ENCODE measurements around the gene TSPAN4.

The TSPAN4 gene

DNA sequence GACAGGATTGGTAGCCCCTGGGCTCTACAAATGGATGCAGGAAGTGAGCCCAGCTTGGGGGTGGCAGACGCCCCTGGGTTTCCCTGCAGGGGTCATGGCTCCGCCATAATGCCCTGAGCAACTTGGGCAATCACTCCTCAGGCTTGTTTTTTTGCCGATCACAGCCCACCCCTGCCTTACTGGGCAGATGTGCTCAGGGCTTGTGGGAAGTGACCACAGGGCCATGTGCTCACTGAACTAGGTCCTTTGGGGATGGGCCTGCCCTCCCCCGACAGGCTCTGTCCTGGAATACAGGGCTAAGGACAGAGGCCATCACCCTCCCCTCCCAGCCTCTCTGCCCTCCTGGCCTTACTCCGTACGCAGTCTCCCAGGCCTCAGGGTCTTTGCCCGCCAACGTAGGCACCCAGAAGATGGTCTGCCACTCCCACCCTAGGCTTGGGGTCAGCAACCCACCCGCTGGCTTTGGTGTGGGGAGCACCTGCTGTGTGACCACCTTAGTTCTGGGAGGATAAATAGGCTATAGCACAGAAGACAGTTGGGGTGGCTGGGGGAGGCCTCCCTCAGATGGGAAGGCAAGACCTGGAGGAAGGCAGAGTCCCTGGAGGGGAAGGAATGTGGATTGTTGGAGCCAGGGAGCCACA is 29.1 kb upstream of the TSPAN4 start:
- no peaks in the 10 kb centered on the region for H3K9me3 Mint-ChIP-seq
- no peak overlapping the region for H3K4me3 Mint-ChIP-seq
- peaks cover 22% of the 10 kb centered on the region for H3K36me3 Mint-ChIP-seq (ENCODE audit: low read depth)
- no peaks in the 10 kb centered on the region for H3K27me3 Mint-ChIP-seq (ENCODE audit: low read depth)
- no peak overlapping the region for H3K27ac Mint-ChIP-seq
- peaks cover 15% of the 10 kb centered on the region for H3K4me1 Mint-ChIP-seq (ENCODE audit: low read depth)

DNA sequence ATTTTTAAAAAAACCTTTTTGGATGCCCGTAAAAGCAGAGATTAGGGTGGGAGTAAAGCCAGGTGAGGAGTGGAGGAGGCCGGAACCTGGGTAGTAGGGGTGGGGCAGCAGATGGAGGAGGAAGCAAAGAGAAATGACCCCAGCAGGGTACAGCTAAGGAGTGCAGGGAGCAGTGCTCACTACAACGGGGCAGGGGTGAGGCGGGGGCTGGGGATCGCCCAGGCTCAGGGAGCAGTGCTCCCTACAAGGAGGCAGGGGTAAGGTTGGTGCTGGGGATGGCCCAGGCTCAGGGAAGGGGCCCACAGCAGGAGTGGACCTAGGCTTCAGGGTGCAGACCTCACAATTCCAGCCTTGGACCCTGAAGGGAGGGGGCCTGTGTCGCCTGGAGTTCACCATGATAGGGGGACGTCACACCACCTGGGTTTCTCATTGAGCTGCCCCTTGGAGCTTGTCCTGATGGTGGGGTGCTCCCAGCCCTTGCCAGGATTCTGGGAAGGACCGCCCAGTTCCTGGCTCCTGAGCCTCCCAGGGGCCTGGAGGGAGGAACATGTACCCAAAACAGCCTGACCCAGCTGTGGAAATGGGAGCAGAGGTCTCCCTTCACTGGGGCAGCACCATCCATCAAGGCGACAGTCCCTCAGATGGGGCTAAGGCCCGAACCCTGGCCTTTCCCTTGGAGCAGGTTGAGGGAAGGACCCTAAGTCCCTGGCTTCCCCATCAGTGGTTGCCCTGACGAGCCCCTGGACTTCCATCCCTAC is 26.8 kb upstream of the TSPAN4 start:
- no peak overlapping the region for H3K27ac Mint-ChIP-seq
- H3K4me1 Mint-ChIP-seq (ENCODE audit: low read depth), result peaks cover 7% of the 10 kb centered on the region
- H3K4me3 Mint-ChIP-seq, result no peak overlapping the region
- H3K9me3 Mint-ChIP-seq, result no peaks in the 10 kb centered on the region
- peaks cover 21% of the 10 kb centered on the region for H3K36me3 Mint-ChIP-seq (ENCODE audit: low read depth)
- H3K27me3 Mint-ChIP-seq (ENCODE audit: low read depth), result no peaks in the 10 kb centered on the region

DNA sequence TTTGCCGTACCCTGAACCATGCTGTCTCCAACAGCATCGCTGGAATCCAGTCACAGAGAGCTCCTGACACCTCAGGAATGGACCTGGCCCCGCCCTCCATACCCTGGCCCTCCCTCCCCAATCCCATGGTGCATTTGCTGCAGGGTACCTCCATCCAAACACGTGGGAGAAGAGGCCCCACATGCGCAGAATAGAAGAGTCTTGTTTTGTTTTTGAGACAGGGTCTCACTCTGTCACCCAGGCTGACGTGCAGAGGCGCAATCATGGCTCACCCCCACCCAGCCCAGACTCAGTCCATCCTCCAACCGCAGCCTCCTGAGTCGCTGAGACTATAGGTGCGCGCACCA is 26.2 kb upstream of the TSPAN4 start:
- Mint-ChIP-seq H3K4me1 (ENCODE audit: low read depth) (peaks cover 7% of the 10 kb centered on the region), H3K27me3 (ENCODE audit: low read depth) (no peaks in the 10 kb centered on the region), H3K27ac (no peak overlapping the region), H3K36me3 (ENCODE audit: low read depth) (peaks cover 16% of the 10 kb centered on the region), H3K4me3 (no peak overlapping the region), H3K9me3 (no peaks in the 10 kb centered on the region)

DNA sequence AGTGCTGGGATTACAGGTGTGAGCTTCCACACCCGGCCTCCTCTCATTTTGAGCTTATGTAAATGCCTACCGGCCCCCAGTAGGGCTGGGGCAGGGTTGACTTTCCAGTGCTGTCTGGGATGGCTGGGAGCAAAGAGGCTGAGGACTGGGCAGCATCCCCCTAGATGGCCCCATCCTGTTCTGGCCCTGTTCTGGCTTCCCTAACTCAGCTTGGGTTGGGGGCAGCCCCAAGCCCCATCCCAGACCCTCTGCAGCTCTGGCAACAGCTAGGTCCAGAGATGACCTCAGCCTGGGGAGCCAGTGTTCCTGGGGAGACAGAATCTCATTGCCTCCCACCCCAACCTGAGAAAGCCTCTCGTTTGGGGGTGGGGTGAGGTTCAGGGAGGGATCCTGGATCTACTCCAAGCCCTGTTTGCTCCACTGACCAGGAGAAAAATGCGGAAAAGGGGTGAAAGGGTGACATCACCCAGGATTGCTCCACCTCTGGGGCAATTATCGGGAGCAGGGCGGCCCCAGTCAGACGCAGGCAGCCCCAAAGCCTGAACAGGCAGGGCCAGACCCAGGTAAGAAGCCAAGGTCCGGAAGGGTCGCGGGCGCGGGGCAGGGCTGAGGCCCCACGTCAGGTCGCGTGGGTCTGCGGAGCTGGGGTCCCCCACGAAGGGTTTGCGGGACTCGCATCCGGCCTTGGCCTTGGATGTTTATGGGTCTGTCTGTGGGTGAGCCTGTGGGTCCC is 24.1 kb upstream of the TSPAN4 start, which contains the start of gene PNPLA2:
PNPLA2 (plus strand) TSS at position 519 of the 733 bp plus-strand sequence. CDS start 805 bp downstream, outside the sequence.
- Mint-ChIP-seq H3K36me3 (ENCODE audit: low read depth) (peaks cover 3% of the 10 kb centered on the region), H3K27me3 (ENCODE audit: low read depth) (no peaks in the 10 kb centered on the region), H3K4me3 (peak within 1 kb of the TSS; percentile 84), H3K4me1 (ENCODE audit: low read depth) (peaks cover 7% of the 10 kb centered on the region), H3K27ac (peak within 1 kb of the TSS; percentile 70), H3K9me3 (no peaks in the 10 kb centered on the region)

DNA sequence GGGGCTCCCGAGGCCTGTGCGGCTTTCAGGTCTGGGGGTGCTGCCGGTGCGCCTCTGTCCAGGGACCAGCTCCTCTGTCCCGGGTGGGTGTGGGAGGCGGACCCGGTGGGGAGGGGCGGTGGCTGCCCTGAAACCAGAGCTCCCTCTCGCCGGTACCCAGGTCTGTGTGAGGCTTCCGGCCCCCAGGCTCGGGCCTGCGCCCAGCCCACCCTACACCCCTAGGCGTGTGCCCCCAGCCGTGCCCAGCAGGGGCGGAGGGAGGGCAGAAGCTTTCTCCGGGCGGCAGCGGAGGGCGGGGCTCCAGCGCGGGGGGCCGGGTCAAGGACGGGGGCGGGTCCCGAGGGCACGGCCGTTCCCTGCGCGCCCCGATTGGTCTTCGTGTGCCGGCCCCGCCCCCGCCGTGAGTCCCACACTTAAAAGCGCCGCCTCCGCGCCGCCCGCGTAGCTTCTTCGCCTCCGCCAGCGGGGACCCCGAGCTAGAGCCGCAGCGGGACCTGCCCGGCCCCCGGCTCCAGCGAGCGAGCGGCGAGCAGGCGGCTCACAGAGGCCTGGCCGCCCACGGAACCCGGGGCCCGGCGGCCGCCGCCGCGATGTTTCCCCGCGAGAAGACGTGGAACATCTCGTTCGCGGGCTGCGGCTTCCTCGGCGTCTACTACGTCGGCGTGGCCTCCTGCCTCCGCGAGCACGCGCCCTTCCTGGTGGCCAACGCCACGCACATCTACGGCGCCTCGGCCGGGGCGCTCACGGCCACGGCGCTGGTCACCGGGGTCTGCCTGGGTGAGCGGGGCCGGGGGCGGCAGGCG is 23.3 kb upstream of the TSPAN4 start:
- Mint-ChIP-seq H3K4me1 (ENCODE audit: low read depth) (peaks cover 7% of the 10 kb centered on the region), H3K27ac (peak overlapping the region; percentile 62), H3K36me3 (ENCODE audit: low read depth) (no peaks in the 10 kb centered on the region), H3K4me3 (peak overlapping the region; percentile 84), H3K27me3 (ENCODE audit: low read depth) (no peaks in the 10 kb centered on the region), H3K9me3 (no peaks in the 10 kb centered on the region)

DNA sequence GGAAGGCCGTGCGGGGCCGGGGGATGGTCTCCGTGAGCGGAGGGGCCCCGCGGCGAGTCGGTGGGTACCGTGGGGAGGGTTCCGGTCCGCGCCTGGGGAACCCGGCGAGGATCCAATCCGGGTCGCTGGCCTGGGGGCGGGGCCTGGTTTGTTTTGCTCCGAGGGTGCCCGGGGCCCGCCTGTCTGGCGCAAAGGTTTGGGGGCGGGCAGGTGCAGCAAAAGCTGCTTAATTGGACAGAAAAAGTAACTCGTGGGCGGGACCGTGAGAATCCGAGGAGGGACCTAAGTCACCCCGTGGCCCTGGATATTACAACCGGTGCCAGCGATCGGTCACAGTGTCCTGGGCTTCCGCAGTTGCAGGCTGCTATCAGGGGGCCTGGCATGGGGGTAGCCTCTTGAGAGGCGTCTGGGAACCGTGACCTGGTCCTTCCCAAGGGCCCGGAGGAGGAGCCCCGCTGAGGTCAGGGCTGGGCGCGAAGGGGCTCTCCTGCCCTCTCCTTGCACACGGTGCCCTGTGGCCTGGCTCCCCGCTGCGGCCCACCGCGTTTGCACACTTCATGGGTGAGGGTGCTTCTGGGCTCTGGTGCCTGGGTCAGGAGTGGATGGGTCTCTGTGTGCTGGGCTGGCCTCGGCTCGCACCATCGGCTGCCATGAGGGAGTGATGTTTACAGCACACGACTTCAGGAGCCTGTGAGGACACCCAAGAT is 22.6 kb upstream of the TSPAN4 start:
- Mint-ChIP-seq H3K27ac (peak overlapping the region; percentile 78), H3K4me1 (ENCODE audit: low read depth) (peaks cover 7% of the 10 kb centered on the region), H3K9me3 (no peaks in the 10 kb centered on the region), H3K27me3 (ENCODE audit: low read depth) (no peaks in the 10 kb centered on the region), H3K36me3 (ENCODE audit: low read depth) (peaks cover 3% of the 10 kb centered on the region), H3K4me3 (peak overlapping the region; percentile 82)

DNA sequence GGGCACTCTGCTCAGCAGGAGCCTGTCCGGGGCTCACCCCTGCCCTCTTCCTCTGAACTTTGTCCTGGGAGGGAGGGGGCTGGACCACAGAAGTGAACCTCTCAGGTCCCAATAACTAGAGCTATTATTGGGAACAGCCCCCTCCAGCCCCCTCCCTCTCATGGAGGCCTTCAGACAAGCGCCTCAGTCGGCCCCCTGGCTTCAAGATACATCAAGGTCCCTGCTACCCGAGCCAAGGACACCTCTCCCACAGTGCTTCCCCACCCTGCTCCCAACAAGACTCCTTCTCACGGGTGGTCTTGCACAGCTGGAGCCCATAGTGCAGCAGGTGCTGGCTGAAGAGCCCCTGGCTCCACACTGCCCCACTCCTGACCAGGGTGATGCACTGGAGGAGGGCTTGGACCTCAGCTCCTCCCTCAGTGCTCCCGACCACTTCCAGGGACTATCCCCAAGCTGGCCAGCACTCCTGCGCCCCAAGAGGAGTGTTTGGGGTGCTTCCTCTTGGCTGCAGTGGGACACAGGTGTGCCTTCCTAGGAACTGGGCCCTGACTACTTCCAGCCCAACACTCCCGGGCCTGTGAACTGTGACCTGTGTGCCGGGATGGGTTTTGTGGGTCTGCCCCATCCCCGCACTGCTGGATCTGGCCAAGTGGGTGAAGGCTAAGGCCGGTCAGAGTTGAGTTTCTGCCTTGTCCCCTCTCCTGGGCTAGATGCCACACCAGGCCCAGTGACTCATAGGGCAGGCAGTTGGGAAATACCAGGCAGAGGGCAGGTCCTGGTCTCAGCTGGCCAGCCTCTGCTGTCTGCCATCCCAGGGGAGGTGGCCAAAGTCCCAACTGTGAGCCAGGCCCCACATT is 21.8 kb upstream of the TSPAN4 start:
- peaks cover 7% of the 10 kb centered on the region for H3K4me1 Mint-ChIP-seq (ENCODE audit: low read depth)
- peak overlapping the region; percentile 20 for H3K27ac Mint-ChIP-seq
- H3K27me3 Mint-ChIP-seq (ENCODE audit: low read depth), result no peaks in the 10 kb centered on the region
- no peaks in the 10 kb centered on the region for H3K9me3 Mint-ChIP-seq
- H3K36me3 Mint-ChIP-seq (ENCODE audit: low read depth), result peaks cover 6% of the 10 kb centered on the region
- H3K4me3 Mint-ChIP-seq, result peak overlapping the region; percentile 82

DNA sequence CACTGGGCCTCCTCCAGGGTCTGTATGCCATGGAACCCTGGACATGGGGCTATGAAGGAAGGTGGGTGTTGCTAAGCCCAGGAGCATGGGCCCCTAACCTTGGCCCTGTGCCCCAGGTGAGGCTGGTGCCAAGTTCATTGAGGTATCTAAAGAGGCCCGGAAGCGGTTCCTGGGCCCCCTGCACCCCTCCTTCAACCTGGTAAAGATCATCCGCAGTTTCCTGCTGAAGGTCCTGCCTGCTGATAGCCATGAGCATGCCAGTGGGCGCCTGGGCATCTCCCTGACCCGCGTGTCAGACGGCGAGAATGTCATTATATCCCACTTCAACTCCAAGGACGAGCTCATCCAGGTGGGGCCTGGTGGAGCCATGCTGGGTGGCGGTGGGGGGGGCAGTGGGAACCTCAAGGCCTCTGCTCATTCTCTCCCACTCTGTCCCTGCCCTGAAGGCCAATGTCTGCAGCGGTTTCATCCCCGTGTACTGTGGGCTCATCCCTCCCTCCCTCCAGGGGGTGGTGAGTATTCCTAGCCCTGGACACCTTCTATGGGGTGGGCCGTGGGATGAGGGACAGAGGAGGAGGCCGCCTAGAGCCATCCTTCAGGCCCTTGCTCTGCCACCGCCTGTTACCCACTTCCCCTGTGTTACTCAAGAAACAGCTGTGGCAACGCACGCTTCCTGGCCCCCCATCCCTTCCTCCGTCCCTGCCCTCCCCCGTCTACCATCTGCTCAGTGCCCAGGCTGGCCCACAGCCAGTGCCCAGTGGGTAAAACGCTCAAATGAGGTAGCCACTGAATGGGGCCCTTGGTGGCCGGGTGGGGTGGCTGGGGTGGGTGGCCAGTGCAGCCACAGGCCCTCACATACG is 20.9 kb upstream of the TSPAN4 start:
- Mint-ChIP-seq H3K4me3 (no peak overlapping the region), H3K9me3 (no peaks in the 10 kb centered on the region), H3K4me1 (ENCODE audit: low read depth) (peaks cover 6% of the 10 kb centered on the region), H3K36me3 (ENCODE audit: low read depth) (peaks cover 6% of the 10 kb centered on the region), H3K27ac (no peak overlapping the region), H3K27me3 (ENCODE audit: low read depth) (no peaks in the 10 kb centered on the region)

DNA sequence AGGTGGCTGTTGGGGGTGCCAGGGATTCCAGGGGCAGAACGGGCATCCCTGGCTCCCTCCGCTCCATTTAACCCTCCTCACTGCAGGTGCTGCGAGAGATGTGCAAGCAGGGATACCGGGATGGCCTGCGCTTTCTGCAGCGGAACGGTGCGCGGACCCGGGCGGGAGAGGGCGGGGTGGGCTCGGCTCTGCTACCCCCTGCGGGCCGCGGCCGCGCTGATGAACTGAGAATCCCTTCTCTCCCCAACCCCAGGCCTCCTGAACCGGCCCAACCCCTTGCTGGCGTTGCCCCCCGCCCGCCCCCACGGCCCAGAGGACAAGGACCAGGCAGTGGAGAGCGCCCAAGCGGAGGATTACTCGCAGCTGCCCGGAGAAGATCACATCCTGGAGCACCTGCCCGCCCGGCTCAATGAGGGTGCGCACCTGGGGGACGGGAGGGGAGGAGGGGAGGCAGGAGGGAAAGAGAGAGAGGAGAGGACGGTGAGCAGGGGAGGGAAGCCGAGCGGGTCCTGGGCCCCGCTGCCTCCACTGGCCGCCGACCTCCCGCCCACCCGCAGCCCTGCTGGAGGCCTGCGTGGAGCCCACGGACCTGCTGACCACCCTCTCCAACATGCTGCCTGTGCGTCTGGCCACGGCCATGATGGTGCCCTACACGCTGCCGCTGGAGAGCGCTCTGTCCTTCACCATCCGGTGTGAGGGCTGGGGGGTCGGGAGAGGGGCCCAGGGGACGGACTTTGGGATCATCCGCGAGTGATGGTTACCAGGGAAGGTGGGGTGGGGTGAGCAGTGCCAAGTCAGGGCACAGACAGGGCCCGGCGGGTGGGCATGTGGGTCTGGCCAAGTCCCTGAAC is 19.0 kb upstream of the TSPAN4 start:
- H3K36me3 Mint-ChIP-seq (ENCODE audit: low read depth), result peaks cover 6% of the 10 kb centered on the region

DNA sequence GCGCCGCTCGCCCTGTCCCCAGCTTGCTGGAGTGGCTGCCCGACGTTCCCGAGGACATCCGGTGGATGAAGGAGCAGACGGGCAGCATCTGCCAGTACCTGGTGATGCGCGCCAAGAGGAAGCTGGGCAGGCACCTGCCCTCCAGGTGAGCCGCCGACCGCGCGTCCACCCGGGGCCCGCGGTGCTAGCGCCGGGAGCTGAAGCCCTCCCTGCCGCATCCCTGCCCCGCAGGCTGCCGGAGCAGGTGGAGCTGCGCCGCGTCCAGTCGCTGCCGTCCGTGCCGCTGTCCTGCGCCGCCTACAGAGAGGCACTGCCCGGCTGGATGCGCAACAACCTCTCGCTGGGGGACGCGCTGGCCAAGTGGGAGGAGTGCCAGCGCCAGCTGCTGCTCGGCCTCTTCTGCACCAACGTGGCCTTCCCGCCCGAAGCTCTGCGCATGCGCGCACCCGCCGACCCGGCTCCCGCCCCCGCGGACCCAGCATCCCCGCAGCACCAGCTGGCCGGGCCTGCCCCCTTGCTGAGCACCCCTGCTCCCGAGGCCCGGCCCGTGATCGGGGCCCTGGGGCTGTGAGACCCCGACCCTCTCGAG is 18.3 kb upstream of the TSPAN4 start:
- H3K9me3 Mint-ChIP-seq, result no peaks in the 10 kb centered on the region

More for the DNA sequence above, 19.0 kb upstream of the TSPAN4 start:
- peaks cover 13% of the 10 kb centered on the region for H3K27me3 Mint-ChIP-seq (ENCODE audit: low read depth)
- H3K27ac Mint-ChIP-seq, result no peak overlapping the region
- peaks cover 8% of the 10 kb centered on the region for H3K4me1 Mint-ChIP-seq (ENCODE audit: low read depth)
- H3K4me3 Mint-ChIP-seq, result no peak overlapping the region
- H3K9me3 Mint-ChIP-seq, result no peaks in the 10 kb centered on the region

DNA sequence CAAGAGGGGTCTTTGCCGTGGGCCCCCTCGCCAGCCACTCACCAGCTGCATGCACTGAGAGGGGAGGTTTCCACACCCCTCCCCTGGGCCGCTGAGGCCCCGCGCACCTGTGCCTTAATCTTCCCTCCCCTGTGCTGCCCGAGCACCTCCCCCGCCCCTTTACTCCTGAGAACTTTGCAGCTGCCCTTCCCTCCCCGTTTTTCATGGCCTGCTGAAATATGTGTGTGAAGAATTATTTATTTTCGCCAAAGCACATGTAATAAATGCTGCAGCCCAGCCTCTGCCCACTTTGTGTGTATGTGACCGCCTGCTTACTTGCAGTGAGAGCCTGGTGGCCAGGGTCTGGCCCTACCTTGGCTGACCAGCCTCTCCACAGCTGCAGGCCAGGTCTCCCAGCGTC is 17.7 kb upstream of the TSPAN4 start:
- H3K9me3 Mint-ChIP-seq, result no peaks in the 10 kb centered on the region
- H3K4me1 Mint-ChIP-seq (ENCODE audit: low read depth), result peaks cover 8% of the 10 kb centered on the region
- H3K4me3 Mint-ChIP-seq, result no peak overlapping the region
- H3K27ac Mint-ChIP-seq, result no peak overlapping the region
- peaks cover 26% of the 10 kb centered on the region for H3K27me3 Mint-ChIP-seq (ENCODE audit: low read depth)
- peaks cover 6% of the 10 kb centered on the region for H3K36me3 Mint-ChIP-seq (ENCODE audit: low read depth)

More for the DNA sequence above, 18.3 kb upstream of the TSPAN4 start:
- H3K4me1 Mint-ChIP-seq (ENCODE audit: low read depth), result peaks cover 8% of the 10 kb centered on the region
- H3K27me3 Mint-ChIP-seq (ENCODE audit: low read depth), result peaks cover 20% of the 10 kb centered on the region
- peaks cover 6% of the 10 kb centered on the region for H3K36me3 Mint-ChIP-seq (ENCODE audit: low read depth)
- H3K4me3 Mint-ChIP-seq, result no peak overlapping the region
- H3K27ac Mint-ChIP-seq, result no peak overlapping the region
